Liver (tissue), 9 donors: ENCODE results near the gene DNAJB6. TPM values are rescaled to one million over a fixed set of nuclear protein-coding genes. Genes with fewer than 3 reads are reported as not detected.

ENCODE experiments used
- DNase-seq: peaks from one replicate; pipeline ENCODE4 v3.0.0-alpha.2; 2017; ENCODE audit warnings: low spot score
- H3K27ac ChIP-seq, 2 donors: one replicate each; pipeline ENCODE4 v1.7.0; 2013; ENCODE audit warnings: inconsistent platforms in 2 of 2, low read length in 2 of 2, control low read depth in 1 of 2, low read depth in 1 of 2, mild to moderate bottlenecking in 1 of 2
- H3K27me3 ChIP-seq, 4 donors: one replicate each; pipeline versions ENCODE4 v1.6.1 to v1.7.0; 2013; ENCODE audit warnings: low read length in 3 of 4, inconsistent platforms in 1 of 4, mild to moderate bottlenecking in 1 of 4, moderate library complexity in 1 of 4; ENCODE audit not compliant: control insufficient read depth in 4 of 4, insufficient read depth in 4 of 4
- H3K36me3 ChIP-seq, 4 donors: one replicate each; pipeline versions ENCODE4 v1.6.1 to v1.7.0; 2013; ENCODE audit warnings: low read length in 3 of 4, mild to moderate bottlenecking in 3 of 4, low read depth in 1 of 4, moderate library complexity in 1 of 4; ENCODE audit not compliant: control insufficient read depth in 4 of 4, insufficient read depth in 3 of 4
- H3K4me1 ChIP-seq, 4 donors: one replicate each; pipeline versions ENCODE4 v1.6.1 to v1.7.0; 2013; ENCODE audit warnings: low read length in 3 of 4, mild to moderate bottlenecking in 3 of 4, moderate library complexity in 1 of 4; ENCODE audit not compliant: control insufficient read depth in 4 of 4, insufficient read depth in 4 of 4
- H3K4me3 ChIP-seq, 3 donors: one replicate each; pipeline versions ENCODE4 v1.6.1 to v1.7.0; 2013; ENCODE audit warnings: low read length in 3 of 3, control low read depth in 1 of 3, low read depth in 1 of 3, mild to moderate bottlenecking in 1 of 3
- H3K9ac ChIP-seq, 2 donors: one replicate each; pipeline ENCODE4 v1.7.0; 2013; ENCODE audit warnings: low read length in 2 of 2, mild to moderate bottlenecking in 2 of 2, moderate library complexity in 2 of 2, control low read depth in 1 of 2, low read depth in 1 of 2
- H3K9me3 ChIP-seq, 4 donors: one replicate each; pipeline versions ENCODE4 v1.6.1 to v1.7.0; 2013; ENCODE audit warnings: low read length in 3 of 4; ENCODE audit not compliant: control insufficient read depth in 4 of 4
- CTCF ChIP-seq: fragments of 150-350 bp; IDR thresholded peaks from 2 replicates; pipeline ENCODE4 v1.5.1; 2017; ENCODE audit warnings: improper control_type of control experiment, low read depth, low read length; ENCODE audit not compliant: missing input control
- EGR1 ChIP-seq, 2 donors: IDR thresholded peaks; 2 replicates each; pipeline ENCODE4 v1.6.1; 2016 to 2018; ENCODE audit warnings: antibody characterized with exemption in 2 of 2, low read depth in 2 of 2
- FOXA1 ChIP-seq: IDR thresholded peaks from 2 replicates; pipeline ENCODE4 v1.6.1; 2016; ENCODE audit warnings: antibody characterized with exemption
- FOXA2 ChIP-seq: IDR thresholded peaks from 2 replicates; pipeline ENCODE4 v1.6.1; 2016; ENCODE audit warnings: antibody characterized with exemption
- GABPA ChIP-seq, 2 donors: IDR thresholded peaks in 1 of 2; conservative IDR thresholded peaks in 1 of 2; 2 replicates each; pipeline ENCODE4 v1.6.1; 2016; ENCODE audit warnings: antibody characterized with exemption in 2 of 2, mild to moderate bottlenecking in 1 of 2, moderate library complexity in 1 of 2
- HNF4A ChIP-seq, 2 donors: conservative IDR thresholded peaks; 2 replicates each; pipeline ENCODE4 v1.6.1; 2016; ENCODE audit warnings: antibody characterized with exemption in 2 of 2, mild to moderate bottlenecking in 2 of 2
- HNF4G ChIP-seq: IDR thresholded peaks from 2 replicates; pipeline ENCODE4 v1.6.1; 2016; ENCODE audit warnings: antibody characterized with exemption
- JUND ChIP-seq, 2 donors: IDR thresholded peaks; 2 replicates each; pipeline ENCODE4 v1.6.1; 2016; ENCODE audit warnings: antibody characterized with exemption in 2 of 2
- NR2F2 ChIP-seq: IDR thresholded peaks from 2 replicates; pipeline ENCODE4 v1.6.1; 2016; ENCODE audit warnings: antibody characterized with exemption
- RAD21 ChIP-seq, 2 donors: IDR thresholded peaks; 2 replicates each; pipeline ENCODE4 v1.6.1; 2016; ENCODE audit warnings: antibody characterized with exemption in 2 of 2, mild to moderate bottlenecking in 2 of 2
- REST ChIP-seq: IDR thresholded peaks from 2 replicates; pipeline ENCODE4 v1.6.1; 2016; ENCODE audit warnings: antibody characterized with exemption, mild to moderate bottlenecking
- RXRA ChIP-seq, 2 donors: IDR thresholded peaks; 2 replicates each; pipeline ENCODE4 v1.6.1; 2017 to 2018; ENCODE audit warnings: antibody characterized with exemption in 2 of 2, mild to moderate bottlenecking in 1 of 2
- SP1 ChIP-seq: IDR thresholded peaks from 2 replicates; pipeline ENCODE4 v1.6.1; 2018; ENCODE audit warnings: antibody characterized with exemption, mild to moderate bottlenecking
- TAF1 ChIP-seq: conservative IDR thresholded peaks from 2 replicates; pipeline ENCODE4 v1.6.1; 2016; ENCODE audit warnings: antibody characterized with exemption, mild to moderate bottlenecking
- YY1 ChIP-seq: IDR thresholded peaks from 2 replicates; pipeline ENCODE4 v1.6.1; 2016; ENCODE audit warnings: antibody characterized with exemption, mild to moderate bottlenecking
- ZBTB33 ChIP-seq: IDR thresholded peaks from 2 replicates; pipeline ENCODE4 v1.6.1; 2016; ENCODE audit warnings: antibody characterized with exemption
- WGBS: extraction: QIAGEN DNeasy Blood & Tissue Kit; methylation state at CpG from one replicate; pipeline ENCODE4 v1.1.7; 2013; 5-methylcytosine and 5-hydroxymethylcytosine counted together
- polyA plus RNA-seq, 2 donors: library from polyadenylated mRNA; stranded (reverse) in 1 of 2; unstranded in 1 of 2; fragments of 200-250 nt in 1 of 2; fragments of >200 nt in 1 of 2; fragmentation: Nextera tagmentation in 1 of 2; extraction: Ambion mirVana in 1 of 2; gene quantifications; one replicate each; pipeline versions ENCODE4 v1.2.1 to v1.2.3, GENCODE V29; 2013 to 2015
- total RNA-seq, 2 donors: library from RNA; depleted of rRNA; stranded (reverse); fragments of >200 nt; gene quantifications; one replicate each; pipeline ENCODE4 v1.2.3, GENCODE V29; 2014
- TF ChIP-seq, protein P1 (sequence below): IDR thresholded peaks from 2 replicates; pipeline ENCODE4 v1.6.1; 2016; ENCODE audit warnings: antibody characterized with exemption
- donor health status: healthy.
- donor health status: healthy.
- donor health status: healthy.
- donor health status: healthy.
- donor health status: healthy.

DNAJB6 gene
- total and polyA plus RNA-seq, 4 donors, result 26.5 to 46.6 (median 42.4) TPM

DNA sequence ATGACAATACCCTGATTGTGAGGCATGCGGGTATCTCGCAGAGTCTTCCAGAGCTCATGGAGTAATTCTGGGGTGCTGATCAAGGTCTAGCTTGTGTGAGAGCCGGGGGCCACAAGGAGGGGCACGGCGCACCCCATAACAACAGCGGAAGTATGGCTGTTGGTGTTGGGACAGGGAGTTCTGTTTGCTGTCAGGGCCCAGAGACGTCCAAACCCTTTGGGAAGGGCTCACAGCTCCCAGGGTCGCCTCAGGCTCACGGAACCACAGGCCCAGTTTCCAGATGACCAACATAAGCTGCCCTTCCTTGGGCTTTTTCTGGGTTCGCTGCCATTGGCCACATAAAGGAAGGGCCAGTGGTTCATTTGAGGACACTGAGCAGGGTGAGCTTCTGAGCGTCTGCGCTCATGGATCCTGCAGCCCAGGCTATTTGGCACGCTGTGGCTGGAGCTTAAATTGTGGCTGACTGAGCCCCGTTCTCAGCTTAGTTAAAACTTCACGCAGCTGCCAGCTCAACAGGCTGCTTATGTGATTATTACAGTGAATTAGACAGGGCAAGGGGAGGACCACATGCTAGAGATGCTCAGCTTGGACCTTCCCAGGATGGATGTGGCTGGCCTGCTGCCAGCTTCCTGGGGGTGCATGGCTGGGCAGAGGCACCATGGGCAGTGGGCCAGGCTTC lies 92.3 kb downstream of the DNAJB6 start:
- H3K27me3 ChIP-seq, result no peaks in the 10 kb centered on the region
- H3K27ac ChIP-seq, result no peak overlapping the region
- H3K9ac ChIP-seq, result no peak overlapping the region
- 82% methylated on average over 15 of the region's 15 CpGs for WGBS
- H3K4me1 ChIP-seq, result peaks cover 0 to 1% (median 0%) of the 10 kb centered on the region in 4 donors
- H3K36me3 ChIP-seq, result no peaks in the 10 kb centered on the region
- TF ChIP-seq RXRA (IDR thresholded peaks at IDR 0.05), result no peak
- no peak for TF ChIP-seq GABPA (IDR thresholded peaks at IDR 0.05 in 1 of 2, conservative IDR thresholded peaks at IDR 0.05 in 1 of 2)
- no peak for TF ChIP-seq FOXA1
- no peak for TF ChIP-seq REST
- no peak for TF ChIP-seq NR2F2
- no peak for TF ChIP-seq EGR1 (IDR thresholded peaks at IDR 0.05; ENCODE audit: low read depth in 2 of 2)
- TF ChIP-seq FOXA2, result no peak
- no peak for TF ChIP-seq RAD21 (IDR thresholded peaks at IDR 0.05)
- no peak for TF ChIP-seq CTCF
- no peak for TF ChIP-seq JUND (IDR thresholded peaks at IDR 0.05)
- no peak for DNase-seq
- no peak overlapping the region for H3K4me3 ChIP-seq
- no peaks in the 10 kb centered on the region for H3K9me3 ChIP-seq

GRCh38 chr7:157429680-157430224 lies 92.9 kb downstream of the DNAJB6 start:
- TF ChIP-seq ZBTB33 (no peak), JUND (IDR thresholded peaks at IDR 0.05) (no peak), GABPA (IDR thresholded peaks at IDR 0.05 in 1 of 2, conservative IDR thresholded peaks at IDR 0.05 in 1 of 2) (no peak), YY1 (no peak), CTCF (no peak), HNF4G (no peak), FOXA1 (no peak), RAD21 (IDR thresholded peaks at IDR 0.05) (no peak), SP1 (no peak), TAF1 (no peak), REST (no peak), HNF4A (conservative IDR thresholded peaks at IDR 0.05) (no peak), NR2F2 (no peak), FOXA2 (no peak)
- TF ChIP-seq, protein P1, sequence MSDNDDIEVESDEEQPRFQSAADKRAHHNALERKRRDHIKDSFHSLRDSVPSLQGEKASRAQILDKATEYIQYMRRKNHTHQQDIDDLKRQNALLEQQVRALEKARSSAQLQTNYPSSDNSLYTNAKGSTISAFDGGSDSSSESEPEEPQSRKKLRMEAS, result no peak
- 89% methylated on average over 6 of the region's 6 CpGs for WGBS
- Histone ChIP-seq H3K36me3 (no peaks in the 10 kb centered on the region), H3K9ac (no peak overlapping the region), H3K27me3 (no peaks in the 10 kb centered on the region), H3K4me1 (peaks cover 0 to 1% (median 0%) of the 10 kb centered on the region in 4 donors), H3K9me3 (no peaks in the 10 kb centered on the region), H3K4me3 (no peak overlapping the region), H3K27ac (no peak overlapping the region)
- DNase-seq, result no peak
